GM18508 (cell line): Measurements from ENCODE around the gene MORN5.

Source experiments
- ATAC-seq: cut with Tn5 transposase; IDR thresholded peaks from one replicate; pipeline ENCODE4 v1.9.1; 2021; ENCODE audit warnings: moderate number of reproducible peaks; ENCODE audit not compliant: insufficient read depth, unreplicated experiment

MORN5 gene

GRCh38 chr9:122124048-122124447, 35.7 kb upstream of the MORN5 start:
- no peak for ATAC-seq

DNA sequence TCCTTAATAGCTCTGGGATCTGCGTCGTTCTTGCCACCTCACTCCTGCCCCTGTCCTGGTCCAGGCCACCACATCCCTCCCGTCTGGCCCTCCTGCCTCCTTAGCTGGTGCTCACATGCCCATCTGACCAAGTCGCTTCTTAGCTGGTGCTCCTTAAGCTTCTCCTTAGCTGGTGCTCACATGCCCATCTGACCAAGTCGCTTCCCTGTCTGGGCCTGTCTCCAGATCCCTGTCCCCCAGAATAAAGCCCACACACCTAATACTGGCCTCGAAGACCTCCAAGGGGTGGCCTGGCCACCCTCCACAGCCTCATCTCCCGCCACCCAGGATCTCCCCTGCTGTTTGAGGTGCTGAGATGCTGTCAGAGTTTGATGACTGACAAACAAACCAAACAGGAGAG, 35.2 kb upstream of the MORN5 start:
- ATAC-seq = no peak

GRCh38 chr9:122125158-122125508, 34.6 kb upstream of the MORN5 start:
- ATAC-seq = no peak

- ATAC-seq = no peak
These were observed 34.0 kb upstream of the MORN5 start for GRCh38 chr9:122125509-122126330.

DNA sequence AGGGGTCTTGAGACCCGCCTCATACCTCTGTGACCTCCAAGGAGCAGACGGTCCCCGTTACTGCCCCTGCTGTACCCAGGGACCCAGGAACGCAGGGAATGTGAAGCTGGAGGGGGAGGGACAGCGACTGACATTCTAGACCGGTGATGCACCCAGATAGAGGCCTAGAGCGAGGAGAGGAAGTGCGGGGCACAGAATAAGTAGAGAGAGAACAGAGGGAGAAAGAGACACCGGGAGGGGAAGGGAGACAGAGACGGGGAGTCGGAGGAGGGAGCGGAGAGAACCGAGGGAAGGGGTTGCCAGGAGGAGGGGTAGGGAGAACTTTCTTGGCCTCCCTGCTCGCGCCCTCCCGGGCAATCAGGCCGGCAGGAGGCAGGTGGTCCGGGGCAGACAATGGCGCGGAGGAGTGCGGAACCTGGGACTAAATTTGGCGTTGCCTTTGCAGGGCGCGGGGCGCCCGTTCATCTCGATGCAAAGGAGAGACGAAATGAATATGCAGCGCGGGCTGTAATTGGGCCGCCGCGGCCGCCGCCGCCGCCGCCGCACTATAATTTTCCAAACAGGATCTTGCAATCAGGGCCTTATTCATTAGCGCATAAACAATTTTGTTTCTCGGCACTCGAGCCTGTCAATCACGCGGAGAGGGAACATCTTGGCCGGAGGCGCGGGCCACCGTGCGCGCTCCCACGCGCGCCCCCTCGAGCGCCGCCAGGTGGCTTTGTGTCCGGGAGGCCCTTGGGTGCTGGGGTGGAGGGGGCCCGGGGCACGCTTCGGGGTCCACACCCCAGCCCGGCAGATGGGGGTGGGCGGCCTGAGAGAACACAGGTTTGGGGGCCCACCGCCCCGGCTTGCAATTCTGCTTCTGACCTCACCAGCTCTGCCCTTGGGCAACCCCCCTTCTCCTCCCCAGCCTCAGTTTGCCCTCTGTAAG, 33.1 kb upstream of the MORN5 start:
- ATAC-seq = no peak

DNA sequence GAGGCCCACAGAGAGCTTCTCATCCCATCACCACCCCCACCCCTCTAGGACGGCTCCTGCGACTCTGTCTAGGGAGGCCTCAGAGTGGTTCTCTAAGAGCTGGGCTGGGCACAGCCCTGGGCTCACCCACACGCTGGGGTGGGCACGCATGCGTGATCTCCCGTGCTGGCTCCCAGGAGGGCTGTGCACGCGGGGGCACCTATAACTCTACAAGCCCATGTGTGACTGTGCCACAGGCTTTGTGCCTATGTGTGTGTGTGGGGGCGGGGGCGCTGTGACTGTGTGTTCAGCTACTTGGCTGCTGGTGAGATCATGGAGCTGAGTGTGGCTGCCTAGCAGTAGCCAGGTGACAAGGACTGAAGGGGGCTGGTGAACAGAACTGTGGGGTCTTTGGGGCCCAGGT, 32.3 kb upstream of the MORN5 start:
- ATAC-seq = no peak

GRCh38 chr9:122128007-122128968, 31.4 kb upstream of the MORN5 start:
- ATAC-seq = no peak

DNA sequence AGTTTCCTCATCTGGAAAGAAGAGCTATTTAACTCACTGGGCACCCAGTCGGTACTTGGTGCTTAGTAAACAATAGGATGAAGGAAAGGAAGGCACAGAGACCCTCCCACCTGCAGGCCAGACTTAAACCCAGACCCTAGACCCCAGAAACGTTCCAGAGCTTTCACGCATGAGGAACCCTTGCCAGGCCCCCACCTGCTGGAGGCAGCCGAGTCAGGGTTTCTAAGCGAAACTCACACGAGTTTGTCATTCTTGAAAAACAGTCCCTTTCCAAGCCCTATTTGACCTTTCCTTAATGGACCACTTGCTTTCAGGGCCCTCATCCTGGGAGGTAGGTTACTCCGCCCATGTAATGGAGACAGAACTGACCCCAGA, 30.8 kb upstream of the MORN5 start:
- no peak for ATAC-seq

DNA sequence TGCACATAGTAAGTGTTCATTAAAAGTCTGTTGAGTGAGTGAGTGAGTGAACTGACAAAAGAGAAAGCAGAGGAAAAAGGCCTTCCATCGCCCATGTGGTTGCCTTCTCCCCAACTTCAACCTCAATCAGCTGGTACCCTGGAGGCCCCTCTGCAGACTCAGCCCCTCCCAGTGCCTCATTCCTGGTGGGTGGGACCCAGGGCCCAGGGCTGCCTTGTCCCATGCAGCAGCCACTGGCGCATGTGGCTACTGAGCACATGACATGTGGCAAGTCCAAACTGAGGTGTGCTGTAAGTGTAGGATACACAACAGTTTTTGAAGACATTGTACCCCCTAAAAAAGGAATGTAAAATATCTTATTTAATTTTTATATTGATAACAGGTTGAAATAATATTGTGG, 29.7 kb upstream of the MORN5 start:
- ATAC-seq = no peak

GRCh38 chr9:122130837-122131236, 28.9 kb upstream of the MORN5 start:
- ATAC-seq = no peak

DNA sequence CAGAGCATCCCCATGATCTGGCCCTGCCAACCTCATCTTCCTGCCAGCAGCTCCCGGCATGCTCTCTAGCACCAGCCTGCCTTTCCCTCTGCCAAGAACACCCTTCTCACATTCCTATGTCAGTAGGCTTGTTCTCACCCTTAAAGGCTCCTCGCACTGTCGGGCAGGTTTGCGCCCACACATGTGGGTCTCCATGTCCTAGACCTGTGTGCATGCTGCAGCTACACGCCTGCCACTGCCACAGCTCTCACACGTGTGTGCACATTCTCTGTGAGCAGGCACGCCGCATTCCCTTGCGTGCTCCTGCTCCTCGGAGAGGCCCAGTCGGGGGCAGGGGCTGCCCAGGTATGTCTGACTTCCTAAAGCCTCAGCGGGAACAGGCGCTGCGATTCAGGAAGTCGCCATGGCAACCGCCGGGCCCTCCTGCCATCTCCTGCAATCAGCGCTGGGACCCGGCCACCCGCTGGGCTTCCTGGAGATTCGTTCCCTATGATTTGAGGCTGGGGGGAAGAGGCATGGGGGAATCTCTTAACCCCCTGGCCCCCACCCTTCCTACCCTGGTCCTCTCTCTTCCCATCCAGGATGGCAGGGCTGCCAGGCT, 28.2 kb upstream of the MORN5 start:
- no peak for ATAC-seq

- ATAC-seq = no peak
These were observed 27.2 kb upstream of the MORN5 start for GRCh38 chr9:122132539-122132938.

DNA sequence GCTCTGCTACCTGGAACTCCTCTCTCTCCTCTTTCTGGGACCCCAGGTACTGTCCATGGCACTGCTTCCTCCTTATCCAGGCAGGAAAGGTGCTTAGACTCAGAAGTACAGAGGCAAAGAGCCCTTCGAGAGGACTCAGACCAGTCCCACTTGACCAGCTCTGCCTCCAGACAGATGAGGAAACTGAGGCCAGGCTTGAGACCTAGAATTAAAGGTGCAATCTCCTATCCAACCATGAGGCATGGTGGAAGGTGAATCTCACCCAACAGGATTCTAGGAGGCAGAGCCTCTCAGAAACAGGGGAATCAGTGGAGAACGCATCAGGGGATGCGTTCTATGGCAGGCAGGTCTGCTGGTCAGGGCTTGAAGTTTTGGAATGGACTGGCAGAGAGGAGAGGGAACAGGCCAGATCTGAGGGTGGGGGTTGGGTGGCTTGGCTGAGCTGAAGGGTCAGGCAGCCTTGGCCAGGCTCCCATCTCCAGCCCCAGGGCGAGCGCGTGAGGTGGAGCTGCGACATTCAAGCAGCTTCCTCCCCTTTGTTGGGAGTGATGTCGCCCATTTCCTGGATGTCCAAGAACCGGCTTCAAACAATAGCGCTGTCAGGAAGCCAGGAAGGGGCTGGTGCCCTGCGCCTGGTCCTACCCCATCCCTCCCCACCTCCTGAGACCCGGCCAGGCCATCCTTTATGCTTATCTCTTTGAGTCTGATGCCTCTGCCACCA, 26.3 kb upstream of the MORN5 start:
- no peak for ATAC-seq

DNA sequence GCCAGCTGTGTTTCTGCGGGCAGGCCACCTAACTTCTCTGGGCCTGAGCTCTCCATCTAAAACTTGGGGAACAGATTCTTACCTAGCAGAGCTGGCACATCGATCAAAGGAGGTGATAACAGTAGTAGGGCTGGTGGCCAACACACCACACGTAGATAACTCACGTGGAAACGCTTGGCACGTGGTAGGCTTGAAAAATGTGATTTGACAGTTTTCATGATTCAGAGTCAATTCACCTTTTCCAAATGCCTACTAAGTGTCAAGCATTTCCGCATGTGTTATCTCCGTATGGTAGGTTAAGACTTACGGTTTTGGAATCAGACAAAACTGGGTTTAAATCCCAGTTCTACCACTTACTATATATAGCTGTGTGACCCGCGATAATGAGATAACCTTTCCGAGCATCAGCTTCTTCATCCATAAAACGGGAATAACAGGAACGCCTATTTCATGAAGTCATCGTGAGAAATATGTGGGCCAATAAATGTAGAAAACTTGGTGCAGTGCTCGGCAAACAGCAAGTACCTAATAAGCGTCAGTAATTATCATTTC, 25.6 kb upstream of the MORN5 start:
- ATAC-seq = no peak

DNA sequence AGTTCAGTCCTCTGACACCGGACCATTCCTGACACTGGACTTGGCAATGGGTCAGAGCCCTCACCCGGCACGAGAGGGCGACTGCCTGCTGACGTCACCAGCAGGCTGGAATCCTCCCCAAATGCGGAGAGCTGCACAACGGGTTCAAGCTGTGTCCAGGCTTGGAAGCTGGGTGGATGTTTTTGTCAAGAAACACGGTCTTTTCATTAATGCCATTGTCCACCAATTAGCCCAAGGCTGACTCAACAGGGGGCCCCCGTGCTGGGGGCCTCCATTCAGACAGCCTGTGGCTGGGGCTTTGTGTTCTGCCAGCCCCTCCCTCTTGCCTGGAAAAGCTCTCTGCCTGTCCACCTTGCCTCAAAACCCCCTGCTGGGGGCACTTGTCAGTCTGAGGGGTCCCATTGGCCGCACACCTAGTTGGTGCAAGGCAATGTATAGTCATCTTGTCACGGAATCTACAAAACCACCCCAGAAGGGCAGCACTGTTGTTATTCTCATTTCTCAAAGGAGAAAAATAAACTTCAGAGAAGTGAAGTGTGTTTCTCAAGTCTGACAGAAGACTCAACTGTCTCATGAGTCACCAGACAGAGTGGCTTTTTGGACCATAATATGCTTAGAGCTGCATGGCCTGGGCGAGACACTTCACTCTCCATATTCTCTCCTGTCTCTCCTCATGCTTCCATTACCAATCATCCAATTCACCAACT, 24.7 kb upstream of the MORN5 start:
- no peak for ATAC-seq

GRCh38 chr9:122135529-122135859, 24.2 kb upstream of the MORN5 start:
- no peak for ATAC-seq

GRCh38 chr9:122138560-122139268, 21.0 kb upstream of the MORN5 start:
- ATAC-seq = no peak
